HG03565 (cell line): Measurements from ENCODE around the gene TNS4.

Experiments
- ATAC-seq: cut with Tn5 transposase; IDR thresholded peaks from one replicate; pipeline ENCODE4 v1.9.1; 2021; ENCODE audit warnings: mild to moderate bottlenecking, moderate library complexity; ENCODE audit not compliant: unreplicated experiment

The TNS4 gene

DNA sequence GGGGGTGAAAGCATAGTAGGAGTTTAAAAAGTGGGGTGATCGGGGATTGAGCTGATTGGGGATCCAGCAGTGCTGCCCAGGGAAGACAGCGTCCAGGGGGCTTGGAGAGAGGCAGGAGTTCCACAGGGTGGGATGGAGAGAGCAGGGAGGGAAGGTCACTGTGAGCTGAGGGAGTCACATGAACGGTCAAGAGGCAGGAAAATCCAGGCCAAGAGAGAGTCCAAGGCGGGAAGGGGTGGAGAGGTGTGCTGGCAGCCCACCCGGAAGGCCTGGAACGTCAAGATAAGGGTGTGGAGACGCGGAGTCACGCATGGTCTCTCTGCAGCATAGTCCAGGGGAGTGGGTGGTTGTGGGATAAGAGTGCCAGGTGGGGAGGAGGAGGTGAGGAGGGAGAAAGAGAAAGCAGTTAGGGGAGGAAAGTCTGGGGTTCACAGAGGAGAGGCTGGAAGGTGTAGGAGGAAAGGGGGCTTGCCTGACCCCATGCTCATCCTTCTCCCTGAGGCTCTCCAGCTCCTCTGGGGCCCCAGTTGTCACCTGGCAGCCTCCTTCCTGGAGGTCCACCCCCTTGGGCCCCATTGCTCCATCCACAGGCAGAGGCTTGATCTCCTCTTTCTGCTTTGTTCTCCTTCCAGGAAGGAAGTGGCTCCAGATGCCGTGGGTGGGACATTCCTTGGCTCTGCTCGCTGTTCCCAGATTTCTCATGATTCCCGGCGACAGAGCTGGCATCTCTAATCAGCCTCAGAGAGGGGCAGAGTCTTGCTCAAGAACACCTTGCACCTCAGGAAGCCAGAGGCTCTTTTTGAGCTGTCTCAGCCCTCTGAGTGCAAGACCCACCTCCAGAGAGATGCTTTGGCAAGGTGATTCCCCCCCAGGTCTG lies 35.1 kb upstream of the TNS4 start:
- no peak for ATAC-seq

DNA sequence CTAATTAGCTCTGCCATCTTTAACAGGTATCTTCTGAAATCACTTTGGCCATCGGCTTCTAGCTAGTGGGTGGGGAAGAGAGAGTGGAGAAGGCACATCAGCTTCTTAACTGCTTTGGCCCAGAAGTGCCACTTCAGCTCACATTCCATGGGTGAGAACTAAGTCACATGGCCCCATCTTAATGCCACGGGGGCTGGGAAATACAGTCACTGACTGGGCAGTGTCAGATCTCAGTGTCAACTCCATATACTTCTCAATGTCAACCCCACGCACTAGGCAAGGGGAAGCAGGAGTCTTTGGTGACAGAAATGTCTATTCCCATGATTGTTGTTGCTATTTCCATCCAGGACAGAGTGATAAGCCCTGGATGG lies 34.5 kb upstream of the TNS4 start:
- ATAC-seq: no peak

DNA sequence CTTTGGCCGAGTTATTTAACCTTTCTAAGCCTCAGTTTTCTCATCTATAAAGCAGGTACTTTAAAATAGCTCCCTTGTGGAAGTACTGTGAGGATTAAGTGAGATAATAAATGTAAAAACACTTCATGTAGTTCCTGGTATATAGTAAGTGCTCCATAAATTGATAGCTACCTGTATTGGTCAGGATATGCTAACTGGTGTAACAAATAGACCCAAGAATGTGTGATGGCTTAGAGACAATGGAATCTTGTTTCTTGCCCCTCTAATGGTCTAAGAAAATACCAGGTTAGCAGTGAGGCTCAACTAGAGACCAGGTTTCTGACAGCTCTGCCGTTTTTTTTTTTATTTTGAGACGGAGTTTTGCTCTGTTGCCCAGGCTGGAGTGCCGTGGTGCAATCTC lies 34.0 kb upstream of the TNS4 start:
- no peak for ATAC-seq

DNA sequence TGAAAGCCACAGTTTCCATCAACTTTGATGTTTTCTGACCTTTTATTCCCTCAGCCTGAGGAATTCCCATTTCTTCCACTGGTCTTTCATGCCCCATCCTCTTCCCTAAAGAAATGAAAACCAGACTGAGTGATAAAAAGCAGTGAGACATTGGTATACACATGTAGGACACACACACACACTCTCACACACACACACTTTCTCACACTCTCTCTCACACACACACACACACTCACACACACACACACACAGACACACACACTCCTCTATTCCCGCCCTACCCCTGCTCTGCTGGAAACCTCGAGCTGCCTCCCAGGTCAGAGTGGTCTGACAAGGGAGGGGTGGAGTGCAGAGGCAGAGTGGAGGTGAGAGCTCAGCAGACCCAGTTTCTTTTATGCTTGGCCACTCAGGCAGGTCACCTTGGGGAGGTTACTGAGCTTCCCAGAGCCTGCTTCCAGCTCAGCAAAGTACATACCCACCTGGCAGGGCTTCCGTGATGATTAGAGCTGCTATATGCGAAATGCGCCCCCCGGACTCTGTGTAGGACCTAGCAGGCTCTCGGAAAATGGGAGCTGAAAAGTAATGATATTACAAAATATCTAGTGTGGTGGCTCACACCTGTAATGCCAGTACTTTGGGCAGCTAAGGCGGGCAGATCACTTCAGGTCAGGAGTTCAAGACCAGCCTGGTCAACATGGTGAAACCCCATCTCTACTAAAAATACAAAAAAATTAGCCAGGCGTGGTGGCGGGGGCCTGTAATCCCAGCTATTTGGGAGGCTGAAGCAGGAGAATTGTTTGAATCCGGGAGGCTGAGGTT lies 33.2 kb upstream of the TNS4 start:
- no peak for ATAC-seq

GRCh38 chr17:40533896-40534295 lies 32.5 kb upstream of the TNS4 start:
- no peak for ATAC-seq

DNA sequence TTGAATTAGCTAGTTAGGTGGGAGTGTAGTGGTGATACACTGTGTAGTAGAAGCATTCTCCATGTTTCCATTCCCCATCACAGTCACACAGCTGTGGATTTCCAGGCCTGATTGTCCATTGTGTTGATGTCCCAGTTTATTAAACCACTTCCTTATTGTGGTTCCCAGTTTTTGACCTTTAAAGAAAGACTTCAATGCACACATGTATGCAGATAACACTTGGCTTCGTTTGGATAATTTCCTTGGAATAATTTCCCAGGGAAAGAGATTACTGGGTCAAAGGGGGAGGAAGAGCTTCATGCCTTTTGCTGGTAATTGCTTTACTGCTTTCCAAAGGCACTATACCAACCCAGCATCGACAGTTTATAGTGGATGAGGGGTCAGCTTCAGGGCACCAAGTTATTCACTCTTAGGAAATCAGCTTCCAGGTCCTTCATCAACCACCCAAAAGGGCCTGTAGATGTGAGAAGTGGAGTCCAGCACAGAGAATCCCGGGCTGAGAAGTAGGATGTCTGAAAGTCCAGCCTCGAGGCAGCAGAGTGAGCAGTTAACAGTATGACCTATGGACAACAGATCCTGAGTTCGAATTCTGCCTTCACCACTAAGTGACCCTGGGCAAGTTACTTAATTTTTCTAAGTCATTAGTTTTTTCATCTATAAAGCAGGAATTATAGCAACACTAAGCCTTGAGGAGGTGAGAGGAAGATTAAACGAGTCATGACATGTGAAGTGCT lies 31.3 kb upstream of the TNS4 start:
- no peak for ATAC-seq

- no peak for ATAC-seq
Measured at GRCh38 chr17:40531051-40531991, 29.9 kb upstream of the TNS4 start.

GRCh38 chr17:40530531-40530994 lies 29.1 kb upstream of the TNS4 start:
- ATAC-seq: no peak

GRCh38 chr17:40529991-40530390 lies 28.6 kb upstream of the TNS4 start:
- no peak for ATAC-seq

DNA sequence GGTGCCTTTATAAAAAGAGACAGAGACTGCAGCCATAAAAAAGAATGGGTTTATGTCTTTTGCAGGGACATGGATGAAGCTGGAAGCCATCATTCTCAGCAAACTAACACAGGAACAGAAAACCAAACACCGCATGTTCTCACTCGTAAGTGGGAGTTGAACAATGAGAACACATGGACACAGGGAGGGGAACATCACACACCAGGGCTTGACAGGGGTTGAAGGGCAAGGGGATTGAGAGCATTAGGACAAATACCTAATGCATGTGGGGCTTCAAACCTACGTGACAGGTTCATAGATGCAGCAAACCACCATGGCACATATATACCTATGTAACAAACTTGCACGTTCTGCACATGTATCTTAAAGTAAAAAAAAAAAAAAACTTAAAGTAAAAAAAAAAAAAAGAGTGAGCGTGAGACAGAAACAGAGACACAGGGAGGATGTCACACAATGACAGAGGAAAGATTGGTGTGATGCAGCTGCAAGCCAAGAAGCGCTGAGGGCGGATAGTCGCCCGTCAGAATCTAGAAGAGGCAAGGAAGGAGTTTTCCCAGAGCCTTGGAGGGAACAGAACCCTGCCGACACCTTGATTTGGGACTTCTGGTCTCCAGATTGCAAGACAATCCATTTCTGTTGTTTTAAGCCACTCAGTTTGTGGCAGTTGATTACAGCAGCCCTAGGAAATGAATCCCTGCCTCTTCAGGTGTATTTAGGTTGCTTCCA lies 27.4 kb upstream of the TNS4 start:
- ATAC-seq: no peak

GRCh38 chr17:40526668-40527067 lies 25.2 kb upstream of the TNS4 start:
- no peak for ATAC-seq

- no peak for ATAC-seq
Measured at GRCh38 chr17:40525294-40525693, 23.9 kb upstream of the TNS4 start.

- ATAC-seq: no peak
Measured at GRCh38 chr17:40524243-40524965, 23.0 kb upstream of the TNS4 start.

- ATAC-seq: no peak
Measured at GRCh38 chr17:40522961-40523310, 21.5 kb upstream of the TNS4 start.

DNA sequence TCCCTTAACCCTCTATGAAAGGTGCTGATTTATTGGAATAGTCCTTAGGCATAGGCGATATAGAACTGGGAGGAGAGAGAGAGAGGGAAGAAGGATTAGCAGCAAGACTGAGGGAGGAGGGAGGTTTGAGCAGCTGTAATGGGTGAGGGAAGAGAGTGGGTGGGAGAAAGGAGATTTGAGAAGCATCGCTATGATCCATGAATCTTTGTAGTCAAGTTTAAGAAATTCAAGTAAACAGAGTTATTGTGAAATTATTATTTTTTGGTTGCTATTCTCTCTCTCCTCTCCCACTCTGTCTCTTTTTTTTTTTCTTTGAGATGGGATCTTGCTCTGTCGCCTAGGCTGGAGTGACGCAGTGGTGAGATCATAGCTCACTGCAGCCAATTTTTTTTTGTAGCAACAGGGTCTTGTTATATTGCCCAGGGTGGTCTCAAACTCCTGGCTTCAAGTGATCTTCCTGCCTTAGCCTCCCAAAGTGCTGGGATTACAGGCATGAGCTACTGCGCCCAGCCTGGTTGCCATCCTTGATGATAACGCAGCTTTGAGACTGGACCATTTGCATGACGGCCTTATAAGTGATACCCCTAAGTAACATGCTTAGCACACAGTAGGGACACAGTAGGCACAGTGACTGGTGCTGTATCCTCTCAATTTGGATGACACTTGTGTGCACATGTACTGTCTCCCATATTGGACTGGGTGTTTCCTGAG lies 21.0 kb upstream of the TNS4 start:
- ATAC-seq: no peak

DNA sequence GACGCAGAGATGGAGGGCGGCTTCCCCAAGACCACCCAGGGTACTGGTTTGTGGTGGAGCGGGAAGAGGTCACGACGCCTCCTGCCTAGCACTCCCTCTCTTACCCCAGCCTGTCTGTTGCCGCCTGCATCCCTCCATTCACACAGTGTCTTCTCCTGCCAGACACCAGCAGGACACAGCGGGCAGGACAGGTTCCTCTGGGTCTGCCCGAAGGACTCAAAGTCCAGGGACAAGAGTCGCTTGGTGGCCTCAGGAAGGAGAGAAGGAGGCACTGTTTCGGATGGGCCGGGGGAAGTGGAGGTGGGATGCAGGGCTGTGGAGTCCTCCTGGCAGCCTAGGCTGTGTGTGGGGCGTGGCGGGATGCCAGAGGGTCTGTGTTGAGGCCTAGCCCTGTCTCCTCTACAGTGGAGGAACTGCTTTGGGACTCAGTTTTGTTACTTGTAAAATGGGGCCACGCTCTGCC lies 19.6 kb upstream of the TNS4 start:
- no peak for ATAC-seq

GRCh38 chr17:40519089-40519775 lies 17.8 kb upstream of the TNS4 start:
- ATAC-seq: no peak
